Measurements from ENCODE around the gene GINS2. TPM values are rescaled to one million over a fixed set of nuclear protein-coding genes. Genes with fewer than 3 reads are reported as not detected.

The GINS2 gene
- 27.4 to 33.6 TPM (median 30.0 TPM) in 5 replicates for total RNA-seq (2022; extraction: Qiagen RNA extraction)

GRCh38 chr16:85688586-85689284 lies at the start of gene GINS2:
Gene GINS2 (minus strand): TSS chr16:85688954. CDS start chr16:85688898, 56 bp downstream.

Other genes with a start within 250 kb of the GINS2 start
- 18.7 to 28.4 TPM (median 24.2 TPM) in 5 replicates for gene GSE1, start 75.6 kb downstream of the GINS2 start, total RNA-seq (2022; extraction: Qiagen RNA extraction)
- 11.6 to 14.9 TPM (median 13.1 TPM) in 5 replicates for gene C16orf74, start 62.1 kb upstream of the GINS2 start, total RNA-seq (2022; extraction: Qiagen RNA extraction)
- 54.8 to 72.0 TPM (median 67.6 TPM) in 5 replicates for gene EMC8, start 110.6 kb upstream of the GINS2 start, total RNA-seq (2022; extraction: Qiagen RNA extraction)
- gene COX4I1, start 110.7 kb upstream of the GINS2 start, total RNA-seq (2022; extraction: Qiagen RNA extraction): 718 to 780 TPM (median 754 TPM) in 5 replicates
- 0.41 to 0.74 TPM (median 0.47 TPM) in 5 replicates for gene IRF8, start 210.2 kb upstream of the GINS2 start, total RNA-seq (2022; extraction: Qiagen RNA extraction)

Data from A549 treated with dexamethasone at 1 μM for 4 hours (cell line).